ENCODE measurements around the gene HAO2.

Gene HAO2

DNA sequence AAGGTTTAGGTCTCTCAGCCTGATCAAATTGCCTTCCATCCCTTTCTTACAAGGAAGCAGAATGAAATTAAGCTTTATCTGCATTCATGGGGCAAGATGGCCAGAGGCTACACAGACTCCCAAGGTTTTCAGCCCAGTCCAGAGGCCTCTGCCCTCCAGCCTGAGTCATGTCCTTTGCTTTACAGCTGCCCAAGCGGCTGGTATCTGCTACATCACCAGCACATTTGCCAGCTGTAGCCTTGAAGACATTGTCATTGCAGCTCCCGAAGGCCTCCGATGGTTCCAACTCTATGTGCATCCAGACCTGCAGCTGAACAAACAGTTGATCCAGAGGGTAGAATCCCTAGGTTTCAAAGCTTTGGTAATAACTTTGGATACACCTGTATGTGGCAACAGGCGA lies 16.0 kb downstream of the HAO2 start:
- peak; percentile 19 for DNase-seq

DNA sequence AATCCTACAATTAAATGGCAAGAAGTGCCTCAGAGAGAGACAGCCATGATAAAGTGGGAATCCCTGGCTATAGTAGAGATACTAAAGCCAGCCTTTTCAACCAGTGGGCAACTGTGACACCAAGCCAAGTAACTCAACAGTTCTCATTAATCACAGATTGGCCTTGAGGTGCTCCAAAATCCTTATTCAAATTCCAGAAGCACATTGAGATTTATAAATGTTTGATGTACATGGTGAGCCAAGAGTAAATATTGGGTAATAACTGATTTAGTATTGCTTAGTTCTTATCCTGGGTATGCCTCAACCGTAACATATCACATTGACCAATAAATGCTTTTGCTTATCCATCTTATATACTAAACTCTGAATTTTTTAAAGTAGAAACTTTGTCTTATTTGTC lies 17.1 kb downstream of the HAO2 start:
- DNase-seq: no peak

DNA sequence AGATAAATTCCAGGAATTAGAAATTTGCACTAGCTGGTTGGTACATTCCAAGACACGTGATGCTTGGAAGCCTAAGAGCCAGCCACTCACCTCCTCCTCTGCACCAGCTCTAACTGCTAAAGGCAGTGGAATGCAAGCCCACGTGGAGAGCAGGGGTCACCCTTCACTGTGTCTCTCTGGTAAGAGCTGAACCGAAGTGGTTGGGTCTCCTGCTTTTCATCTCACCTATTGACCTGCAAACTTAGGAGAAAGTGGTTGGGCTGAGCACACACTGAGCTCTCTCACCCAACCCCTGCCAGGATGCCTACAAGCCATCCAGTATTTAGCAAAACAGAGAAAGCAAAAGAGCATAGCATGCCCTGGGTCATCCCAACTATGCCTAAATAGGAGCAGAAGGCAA lies 19.3 kb downstream of the HAO2 start:
- DNase-seq: no peak

DNA sequence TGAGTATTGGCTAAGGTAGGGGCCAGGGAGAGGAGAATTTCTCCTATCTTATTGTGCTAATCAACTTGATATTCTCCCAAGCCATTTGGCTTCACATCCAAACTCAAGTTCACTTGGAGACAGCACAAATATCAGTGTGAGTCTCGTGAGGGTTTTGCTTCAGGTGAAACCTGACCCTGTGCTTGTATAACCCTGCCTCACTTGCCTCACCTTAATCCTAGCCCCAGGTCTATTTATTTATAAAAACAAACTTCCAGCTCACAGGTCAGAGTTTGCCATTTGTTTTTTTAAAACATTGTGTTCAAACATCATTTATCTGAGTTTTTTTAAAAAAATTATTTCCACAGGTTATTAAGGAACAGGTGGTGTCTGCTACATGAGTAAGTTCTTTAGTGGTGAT lies 19.9 kb downstream of the HAO2 start:
- no peak for DNase-seq

DNA sequence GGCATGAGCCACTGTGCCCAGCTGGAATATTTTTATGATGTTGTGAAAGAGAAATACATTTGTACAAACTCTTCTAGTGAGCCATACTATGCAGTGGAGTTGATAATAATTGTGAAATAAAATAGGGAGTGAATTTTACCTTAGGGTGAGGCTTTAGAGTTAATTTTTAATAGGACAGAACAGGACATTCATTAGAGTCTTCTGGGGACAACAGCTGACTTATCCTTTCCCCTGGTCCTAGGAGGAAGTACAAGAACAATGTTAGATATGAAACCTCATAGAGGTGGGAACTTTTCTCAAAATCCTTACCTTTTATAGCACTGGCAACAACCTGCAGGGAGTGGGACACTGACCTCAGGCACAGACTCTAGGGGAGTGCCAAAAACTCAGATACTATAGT lies 21.9 kb downstream of the HAO2 start:
- DNase-seq: no peak

DNA sequence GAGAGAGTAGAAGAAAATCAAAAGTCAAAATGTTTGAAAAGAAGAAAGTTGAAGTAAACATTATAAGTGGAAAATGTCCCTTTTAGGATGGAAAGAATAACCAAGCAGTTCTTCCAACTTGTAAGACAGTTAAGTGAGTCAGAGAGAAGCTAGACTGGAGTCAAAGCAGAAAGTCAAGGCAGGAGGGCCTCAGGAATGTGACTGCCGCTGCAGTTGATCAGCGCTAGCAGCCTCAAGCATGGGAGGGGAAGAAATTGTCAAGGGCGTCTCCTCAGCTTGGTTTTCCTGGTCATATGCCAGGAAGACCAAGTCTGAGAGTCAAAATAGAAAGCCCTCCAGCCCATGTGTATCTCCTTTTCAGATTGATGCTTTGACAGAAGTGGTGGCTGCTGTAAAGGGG lies 23.2 kb downstream of the HAO2 start:
- DNase-seq: no peak

DNA sequence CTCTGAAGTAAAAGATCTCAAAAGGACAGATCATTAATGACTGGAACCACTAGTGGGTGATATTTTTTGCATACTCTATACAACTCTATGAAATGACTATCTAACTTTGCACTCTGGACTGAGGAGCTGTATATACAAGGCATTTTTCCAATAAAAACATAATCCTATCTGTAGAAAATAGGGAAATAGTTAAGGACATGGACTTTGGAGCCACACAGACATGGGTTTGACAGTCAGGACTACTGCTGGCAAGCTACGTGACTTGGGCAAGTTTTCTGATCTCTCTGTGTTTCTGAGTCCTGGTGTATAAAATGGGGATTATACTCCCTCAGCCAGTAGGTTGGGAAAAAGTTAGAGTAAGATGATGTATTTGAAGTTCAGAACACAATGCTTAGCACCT lies 25.5 kb downstream of the HAO2 start:
- no peak for DNase-seq

DNA sequence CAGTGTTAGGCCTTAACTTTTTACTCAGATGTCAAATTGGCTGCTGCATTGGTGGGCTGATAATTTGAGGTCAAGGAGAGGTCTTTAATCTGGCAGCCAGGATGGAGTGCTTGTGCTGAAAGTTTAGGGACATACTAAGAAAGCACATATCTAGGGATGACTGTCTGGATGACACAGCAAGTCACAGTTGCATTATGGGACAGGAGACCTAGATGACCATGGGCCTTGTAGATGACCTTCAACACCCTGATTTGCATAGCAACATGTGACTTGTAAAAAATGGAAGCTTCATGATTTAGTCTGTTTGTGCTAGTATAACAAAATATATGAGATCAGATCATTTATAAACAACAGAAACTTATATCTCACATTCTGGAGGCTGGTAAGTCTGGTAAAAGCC lies 28.4 kb downstream of the HAO2 start:
- no peak for DNase-seq

DNA sequence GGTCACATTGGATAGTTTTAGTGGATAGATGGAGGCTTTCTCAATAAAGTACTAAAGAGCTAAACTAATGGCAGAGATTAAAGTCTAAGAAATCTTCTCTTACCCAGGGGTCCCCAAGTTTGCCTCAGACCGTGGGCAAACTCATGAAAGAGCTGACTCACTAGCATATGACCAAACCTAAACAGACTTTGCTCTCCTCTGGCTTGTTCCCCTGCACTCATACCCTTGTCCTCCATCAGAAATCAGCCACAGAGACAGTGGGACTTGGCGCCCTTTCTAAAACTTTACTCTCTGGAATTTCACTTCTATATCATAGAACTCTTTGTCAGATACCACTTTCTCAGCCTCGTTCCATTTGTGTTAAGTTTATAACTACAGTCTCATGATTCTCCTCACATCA lies 29.4 kb downstream of the HAO2 start:
- DNase-seq: no peak

DNA sequence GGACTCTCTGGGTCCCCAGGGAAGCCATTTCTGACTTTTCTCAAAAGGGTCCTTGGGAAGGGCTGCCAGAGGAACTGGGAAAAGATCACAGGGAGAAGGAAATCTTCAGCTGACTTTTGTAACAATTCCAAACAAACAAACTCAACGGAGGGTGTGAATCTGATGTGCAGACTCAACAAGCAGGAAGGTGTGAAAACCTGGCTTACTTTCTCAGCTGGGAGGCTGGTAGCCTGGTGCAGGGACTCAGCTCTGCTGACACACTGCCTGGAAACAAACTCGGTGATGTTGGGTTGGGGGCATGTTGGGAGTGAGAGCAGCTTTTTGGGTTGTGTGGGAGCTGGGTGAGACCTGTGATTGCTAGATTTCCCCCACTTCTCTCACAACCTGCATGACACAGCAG lies 36.2 kb downstream of the HAO2 start:
- no peak for DNase-seq

DNA sequence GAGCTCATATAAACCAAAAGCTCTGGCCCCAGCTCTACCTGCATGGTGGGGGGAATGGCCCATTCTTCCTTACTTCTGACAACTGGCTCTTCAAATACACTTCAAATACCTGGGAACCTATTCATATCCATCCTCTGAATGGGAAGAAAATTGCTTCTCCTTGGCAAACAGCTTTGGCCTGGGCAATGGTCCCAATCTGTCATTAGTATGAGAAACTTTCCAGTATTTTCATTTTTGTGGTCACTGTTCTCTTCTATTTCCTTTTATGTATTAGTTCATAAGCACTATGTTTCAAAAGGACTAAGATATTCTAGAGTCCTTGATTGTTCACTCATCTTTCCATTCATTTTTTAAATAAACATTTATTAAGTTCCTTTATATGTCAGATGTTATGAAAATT lies 41.1 kb downstream of the HAO2 start:
- no peak for DNase-seq

DNA sequence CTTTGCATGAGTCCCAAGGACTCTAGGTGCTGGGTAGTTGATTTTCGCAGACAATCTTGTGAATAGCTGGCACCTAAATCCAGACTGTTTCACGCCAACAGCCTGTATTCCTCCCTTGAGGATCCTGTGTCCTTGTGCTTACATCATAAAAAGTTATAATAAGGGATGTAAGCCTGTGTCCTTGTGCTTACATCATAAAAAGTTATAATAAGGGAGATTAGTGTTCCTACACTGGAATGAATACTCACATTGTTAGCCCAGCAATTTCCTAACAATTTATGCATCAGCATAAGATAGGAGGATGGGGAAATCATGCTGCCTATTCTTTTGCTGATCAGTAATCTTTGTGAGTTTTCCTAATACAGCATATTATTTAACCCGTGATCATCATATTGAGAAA lies 42.4 kb downstream of the HAO2 start:
- DNase-seq: no peak

DNA sequence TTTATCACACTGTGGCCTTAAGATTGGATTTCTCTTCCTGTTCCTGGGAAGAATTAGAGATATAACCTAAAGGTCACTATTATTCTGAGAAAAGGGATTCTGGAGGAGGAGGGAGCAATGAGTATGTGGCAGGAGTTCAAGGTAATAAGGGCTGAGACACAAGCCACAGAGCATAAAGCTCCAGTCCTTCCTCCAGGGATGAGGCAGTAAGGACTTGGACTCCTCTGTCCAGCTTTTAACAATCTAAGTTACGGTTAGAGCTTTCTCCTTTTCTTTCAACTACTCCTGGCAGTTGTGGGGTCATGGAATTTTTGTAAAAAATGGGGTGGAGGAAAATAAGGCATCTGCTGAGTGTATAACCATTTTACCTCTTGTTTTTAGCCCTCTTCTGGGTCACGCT lies 46.4 kb downstream of the HAO2 start, which contains the start of gene HSD3B2:
HSD3B2 (plus strand) TSS at position 201 of the 400 bp plus-strand sequence. CDS start 270 bp downstream, outside the sequence.
- DNase-seq: no peak

DNA sequence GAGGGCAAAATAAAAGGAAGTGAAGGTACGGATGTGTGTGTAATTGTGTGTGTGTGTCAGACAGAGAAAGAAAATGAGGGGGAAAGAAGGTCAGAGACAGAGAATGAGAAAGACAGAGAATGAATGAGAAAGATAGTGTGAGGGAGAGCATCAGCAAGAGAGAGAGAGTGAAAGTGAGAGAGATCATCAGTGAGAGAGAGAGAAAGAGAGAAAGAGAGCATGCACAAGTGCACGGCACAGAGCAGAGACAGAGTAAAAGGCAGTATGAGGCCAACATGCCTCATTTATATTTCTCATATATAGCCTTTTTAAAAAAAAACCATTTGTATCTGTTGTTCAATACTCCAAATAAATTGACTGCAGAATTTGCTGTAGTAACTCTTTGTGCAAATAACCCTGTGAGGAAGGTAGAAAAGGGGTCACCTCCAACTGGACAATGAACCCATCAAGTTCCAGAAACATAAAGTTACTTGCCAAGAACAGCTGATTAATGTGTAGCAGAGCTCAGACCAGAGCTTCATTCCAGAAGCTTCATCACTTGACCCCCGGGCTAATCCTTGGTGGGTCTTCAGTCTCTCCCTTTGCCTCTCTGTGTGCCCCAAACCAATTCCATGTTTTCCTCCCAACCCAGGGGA lies 47.5 kb downstream of the HAO2 start:
- no peak for DNase-seq

DNA sequence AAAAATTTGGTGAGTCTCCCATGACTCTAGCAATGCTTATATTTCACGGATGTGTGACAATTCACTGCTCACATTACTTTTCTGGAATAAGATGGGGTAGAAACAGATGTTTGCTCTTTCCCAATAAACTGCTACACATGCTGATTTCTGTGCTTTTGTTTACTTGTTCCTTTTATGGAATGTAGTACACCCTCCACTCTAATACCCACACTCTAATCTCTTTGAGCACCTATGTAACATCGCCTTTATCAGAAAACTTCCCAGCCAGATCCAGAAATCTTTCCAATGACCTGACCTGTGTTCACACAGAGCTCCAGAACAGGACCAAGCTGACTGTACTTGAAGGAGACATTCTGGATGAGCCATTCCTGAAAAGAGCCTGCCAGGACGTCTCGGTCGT lies 50.5 kb downstream of the HAO2 start:
- DNase-seq: no peak

DNA sequence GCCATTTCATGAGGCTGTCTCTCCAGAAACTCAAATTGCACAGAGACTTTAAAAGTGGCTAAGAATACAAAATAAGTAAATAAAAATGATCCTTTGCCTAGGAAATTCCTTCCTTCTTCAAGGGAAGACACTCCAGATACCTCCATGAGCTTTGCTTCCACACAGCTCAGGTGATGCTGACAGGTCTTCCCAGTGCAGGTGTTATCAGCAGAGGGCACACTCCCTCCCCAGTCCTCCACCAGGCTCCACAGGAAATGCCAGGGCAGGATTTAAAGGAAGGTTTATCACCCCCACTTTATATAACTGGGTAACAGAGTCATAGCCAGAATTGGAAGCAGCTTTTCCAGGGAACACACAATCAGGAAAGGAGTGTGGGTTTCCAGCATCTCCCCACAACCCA lies 52.1 kb downstream of the HAO2 start:
- no peak for DNase-seq

DNA sequence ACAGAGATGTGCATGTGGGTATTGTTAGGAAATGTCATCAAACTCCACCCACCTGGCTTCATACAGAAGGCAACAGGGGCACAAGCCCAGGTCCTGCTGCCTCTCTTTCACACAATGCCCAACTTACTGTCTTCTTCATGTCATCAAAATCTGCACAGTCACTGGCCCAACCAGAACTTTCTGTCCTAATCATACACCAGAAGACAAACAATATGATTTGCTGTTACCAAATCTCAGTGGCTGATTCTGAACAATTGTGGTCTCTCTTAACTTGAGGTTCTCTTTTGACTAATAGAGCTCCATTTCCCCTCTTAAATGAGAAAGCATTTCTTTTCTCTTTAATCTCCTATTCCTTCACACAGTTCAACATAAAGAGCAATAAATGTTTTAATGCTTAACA lies 54.0 kb downstream of the HAO2 start:
- no peak for DNase-seq

DNA sequence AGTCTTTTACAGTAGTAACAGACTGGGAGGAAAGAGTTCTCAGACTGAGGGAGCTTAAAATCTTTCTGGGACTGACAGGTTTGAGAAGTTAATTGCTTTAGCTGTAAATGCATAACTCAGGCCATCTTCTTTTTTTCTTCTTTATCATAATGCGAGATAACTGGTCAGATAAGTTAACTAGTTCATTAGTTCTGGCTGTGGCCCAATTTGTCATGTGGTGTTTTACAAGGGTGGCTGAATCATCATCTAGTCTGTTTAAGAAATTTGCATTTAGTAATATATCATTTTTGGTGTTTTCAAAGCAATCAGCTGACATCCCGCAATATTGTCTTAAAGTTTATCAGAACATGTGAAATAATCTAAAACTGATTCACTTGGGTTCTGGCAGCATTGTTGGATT lies 60.4 kb downstream of the HAO2 start:
- DNase-seq: no peak

DNA sequence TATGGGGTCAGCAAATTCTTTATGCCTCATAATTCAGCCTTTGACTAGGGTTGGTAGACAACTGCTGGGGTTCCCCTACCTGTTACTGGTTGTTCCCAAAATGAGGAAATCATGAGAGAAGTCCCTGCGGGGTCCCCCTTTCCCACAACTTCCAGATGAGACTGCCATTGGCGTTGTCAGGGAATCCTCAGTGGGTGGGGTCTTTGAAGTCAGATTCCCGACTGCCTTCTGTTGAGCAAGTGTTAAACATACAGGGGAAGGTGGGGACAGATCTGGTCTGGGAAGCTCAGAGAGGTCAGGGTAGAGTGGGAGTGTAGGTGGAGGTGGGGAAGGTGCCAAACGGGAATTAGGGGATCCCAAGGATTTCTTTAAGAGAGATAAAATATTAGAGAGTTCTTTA lies 61.1 kb downstream of the HAO2 start:
- DNase-seq: no peak

DNA sequence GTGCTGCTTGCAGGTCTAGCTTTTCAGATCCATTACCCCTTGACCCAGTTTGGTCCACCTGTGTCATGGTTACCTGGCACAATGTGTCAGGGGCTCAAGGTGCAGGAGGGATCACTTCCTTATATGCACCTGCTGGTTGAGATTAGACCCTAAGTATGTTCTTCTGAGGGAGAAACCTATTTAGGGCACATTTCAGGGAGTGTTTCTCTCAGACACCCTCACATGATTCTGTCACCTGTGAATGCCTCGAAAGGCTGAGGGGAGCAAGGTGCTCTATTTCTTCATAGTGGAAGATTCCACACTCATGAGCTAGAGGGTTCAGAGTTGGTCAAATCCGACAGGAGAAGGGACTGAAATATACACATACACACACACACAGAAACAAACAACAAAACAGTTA lies 61.9 kb downstream of the HAO2 start:
- DNase-seq: no peak

DNA sequence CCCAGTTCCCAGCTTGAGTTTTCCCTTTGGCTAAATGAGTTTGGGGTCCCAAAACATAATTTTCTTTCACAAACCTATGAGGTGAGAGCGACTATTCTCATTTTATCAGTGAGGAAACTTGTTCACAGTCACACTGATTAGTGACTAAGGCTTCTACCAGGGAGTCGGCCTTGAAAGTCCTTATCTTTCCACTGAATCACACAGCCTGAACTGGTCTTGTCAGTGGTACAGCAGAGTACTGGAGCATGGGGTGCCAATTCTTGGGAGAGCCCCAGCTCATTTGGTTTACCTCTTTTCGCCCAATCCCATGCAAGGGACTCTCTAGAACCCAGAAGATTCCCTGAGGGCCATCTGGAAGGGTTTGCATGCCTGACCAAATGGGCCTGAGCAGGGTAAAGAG lies 63.3 kb downstream of the HAO2 start:
- no peak for DNase-seq

DNA sequence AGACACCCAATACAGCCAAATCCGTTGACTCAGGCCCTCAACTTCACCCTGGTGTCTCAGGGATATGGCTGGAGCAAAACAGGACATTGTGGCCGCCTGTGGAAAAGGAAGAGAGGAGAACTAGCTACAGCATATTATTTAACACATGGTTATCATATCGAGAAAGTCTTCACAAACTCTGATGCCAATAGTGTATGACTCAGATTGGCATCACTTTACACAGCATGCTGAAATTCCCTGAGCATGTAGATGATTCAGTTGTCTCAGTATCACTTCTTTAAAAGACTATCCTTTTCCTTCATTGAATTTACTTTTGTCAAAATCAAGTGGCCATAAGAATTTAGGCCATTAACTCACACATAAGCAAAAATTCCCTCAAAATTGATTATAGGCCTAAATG lies 66.5 kb downstream of the HAO2 start:
- no peak for DNase-seq

DNA sequence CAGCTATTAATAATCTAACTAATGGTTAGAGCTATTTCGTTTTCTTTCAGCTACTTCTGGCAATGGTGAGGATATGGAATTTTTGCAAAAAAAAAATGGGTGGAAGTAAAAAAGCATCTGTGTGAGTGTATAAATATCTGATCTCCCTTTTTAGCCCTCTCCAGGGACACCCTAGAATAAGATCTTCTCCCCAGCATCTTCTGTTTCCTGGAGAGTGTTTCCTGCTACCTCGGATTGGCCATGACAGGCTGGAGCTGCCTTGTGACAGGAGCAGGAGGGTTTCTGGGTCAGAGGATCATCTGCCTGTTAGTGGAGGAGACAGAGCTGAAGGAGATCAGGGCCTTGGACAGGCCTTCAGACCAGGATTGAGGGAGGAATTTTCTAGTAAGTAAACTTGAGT lies 70.2 kb downstream of the HAO2 start:
- no peak for DNase-seq

DNA sequence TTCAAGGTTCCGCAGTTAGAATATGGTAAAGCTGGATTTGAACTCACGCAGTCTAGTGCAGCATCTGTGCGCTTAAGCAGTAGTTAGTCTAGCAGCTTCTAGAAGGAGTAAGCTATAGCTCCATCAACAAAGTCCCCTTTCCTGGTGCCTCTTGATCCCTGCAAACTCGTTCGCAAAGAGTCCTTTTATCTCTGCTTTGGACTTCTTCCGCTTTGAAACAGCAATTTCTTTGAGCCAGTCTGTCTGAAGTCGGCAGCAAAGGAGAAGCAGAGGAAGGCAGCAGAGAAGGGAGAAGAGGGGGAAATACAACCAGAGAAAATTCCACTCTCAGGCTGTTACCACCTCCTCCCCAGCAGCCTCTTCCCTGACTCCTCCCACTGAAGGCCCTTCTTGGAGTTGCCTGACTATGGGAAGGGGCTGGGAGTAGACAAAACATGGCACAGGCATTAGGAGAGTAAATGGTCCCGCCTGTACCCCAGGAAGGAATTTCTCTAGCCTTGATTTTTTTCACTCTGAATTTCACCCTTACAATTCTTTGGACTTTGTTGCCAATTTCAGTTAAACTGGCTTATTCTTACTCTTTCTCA lies 72.2 kb downstream of the HAO2 start:
- no peak for DNase-seq

DNA sequence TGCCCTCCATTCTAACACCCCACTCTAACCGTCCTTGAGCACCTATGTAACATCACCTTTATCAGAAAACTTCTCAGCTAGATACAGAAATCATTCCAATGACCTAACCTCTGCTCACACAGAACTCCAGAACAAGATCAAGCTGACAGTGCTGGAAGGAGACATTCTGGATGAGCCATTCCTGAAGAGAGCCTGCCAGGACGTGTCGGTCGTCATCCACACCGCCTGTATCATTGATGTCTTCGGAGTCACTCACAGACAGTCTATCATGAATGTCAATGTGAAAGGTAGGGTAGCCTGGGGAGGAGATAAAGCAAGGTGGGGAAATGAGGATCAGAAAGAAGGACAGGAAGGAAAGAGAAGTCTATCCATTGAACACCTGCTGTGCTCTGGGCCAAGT lies 74.2 kb downstream of the HAO2 start:
- DNase-seq: no peak

All from SHP77 treated with DMSO at 0.1 percent for 48 hours (cell line).